Hematopoietic multipotent progenitor cell treated with erythropoietin and hydrocortisone succinate and interleukin-3 and kit ligand, for 4 days (in vitro differentiated cells): ENCODE data around the gene MERTK.
A peak's percentile ranks its signal among the peaks of the same experiment; 100 is the strongest.

Source experiments
- DNase-seq: peaks from one replicate; pipeline ENCODE4 v3.0.0-alpha.2; 2015

MERTK gene

DNA sequence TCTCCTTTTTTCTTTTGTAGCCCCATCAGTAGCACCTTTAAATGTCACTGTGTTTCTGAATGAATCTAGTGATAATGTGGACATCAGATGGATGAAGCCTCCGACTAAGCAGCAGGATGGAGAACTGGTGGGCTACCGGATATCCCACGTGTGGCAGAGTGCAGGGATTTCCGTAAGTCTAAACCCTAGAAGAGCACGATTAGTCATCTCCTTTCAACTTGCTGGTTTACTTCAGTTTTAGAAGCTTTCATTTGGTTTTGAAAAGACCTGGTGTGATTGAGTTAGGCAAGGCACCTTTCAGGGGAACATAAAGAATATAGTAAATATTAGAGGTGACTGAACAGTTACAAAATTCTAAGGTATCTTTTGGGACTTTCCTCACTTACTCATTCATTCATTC is 84.4 kb downstream of the MERTK start:
- DNase-seq = no peak

DNA sequence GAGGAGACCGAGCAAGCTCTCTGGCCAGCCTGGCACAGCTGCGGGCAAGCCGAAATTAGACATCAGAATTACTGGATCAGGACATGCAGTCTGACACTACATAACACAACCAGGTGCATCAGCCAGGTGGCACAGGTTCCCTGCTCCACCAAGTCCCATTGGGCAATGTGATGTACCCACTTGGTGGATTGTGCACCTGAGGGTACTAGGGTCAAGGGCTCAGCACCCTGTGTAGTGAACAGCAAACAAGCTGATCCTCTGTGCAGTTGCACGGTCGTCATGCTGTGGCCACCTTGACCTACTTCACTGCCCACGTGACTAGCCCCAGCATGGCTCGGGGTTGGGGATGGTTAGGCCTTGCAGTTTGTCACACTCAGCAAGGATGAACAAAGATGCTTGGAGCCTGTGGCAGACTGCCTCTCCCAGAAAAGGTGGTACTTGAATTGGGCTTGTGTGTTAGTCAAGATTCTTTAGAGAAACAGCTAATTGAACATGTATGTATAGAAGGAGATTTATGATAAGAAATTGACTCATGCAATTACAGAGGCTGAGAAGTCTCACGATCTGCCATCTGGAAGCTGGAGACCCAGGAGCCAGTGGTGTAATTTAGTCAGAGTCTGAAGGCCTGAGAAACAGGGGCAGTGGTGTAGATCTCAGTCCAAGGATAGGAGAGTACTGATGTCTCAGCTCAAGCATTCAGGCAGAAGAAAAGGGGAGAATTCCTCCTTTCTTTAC is 85.2 kb downstream of the MERTK start:
- DNase-seq = no peak

DNA sequence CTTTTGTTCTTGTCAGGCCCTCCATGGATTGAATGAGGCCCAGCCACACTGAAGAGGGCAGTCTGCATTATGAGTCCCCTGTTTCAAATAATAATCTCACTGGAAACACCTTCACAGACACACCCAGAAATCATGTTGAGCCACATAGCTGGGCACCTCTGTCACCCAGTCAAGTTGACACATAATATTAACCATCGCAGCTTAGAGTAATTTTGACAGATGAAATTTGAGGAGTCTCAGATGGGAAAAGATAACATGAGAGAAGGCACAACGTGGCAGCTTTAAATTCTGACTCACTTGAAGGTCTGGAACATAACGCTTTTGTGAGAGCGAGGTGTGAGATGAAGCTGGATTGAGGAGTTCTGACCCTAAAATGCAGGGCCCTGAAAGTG is 85.8 kb downstream of the MERTK start:
- DNase-seq = no peak

DNA sequence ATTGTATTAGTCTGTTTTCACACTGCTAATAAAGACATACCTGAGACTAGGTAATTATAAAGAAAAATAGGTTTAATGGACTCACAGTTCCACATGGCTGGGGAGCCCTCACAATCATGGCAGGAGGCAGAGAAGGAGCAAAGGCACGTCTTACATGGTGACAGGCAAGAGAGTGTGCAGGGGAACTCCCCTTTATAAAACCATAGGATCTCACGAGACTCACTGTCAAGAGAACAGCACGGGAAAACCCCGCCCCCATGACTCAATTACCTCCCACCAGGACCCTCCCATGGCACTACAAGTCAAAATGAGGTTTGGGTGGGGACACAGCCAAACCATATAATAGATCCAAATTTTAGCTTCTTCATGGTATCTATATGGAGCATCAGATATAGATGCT is 87.1 kb downstream of the MERTK start:
- DNase-seq = no peak

DNA sequence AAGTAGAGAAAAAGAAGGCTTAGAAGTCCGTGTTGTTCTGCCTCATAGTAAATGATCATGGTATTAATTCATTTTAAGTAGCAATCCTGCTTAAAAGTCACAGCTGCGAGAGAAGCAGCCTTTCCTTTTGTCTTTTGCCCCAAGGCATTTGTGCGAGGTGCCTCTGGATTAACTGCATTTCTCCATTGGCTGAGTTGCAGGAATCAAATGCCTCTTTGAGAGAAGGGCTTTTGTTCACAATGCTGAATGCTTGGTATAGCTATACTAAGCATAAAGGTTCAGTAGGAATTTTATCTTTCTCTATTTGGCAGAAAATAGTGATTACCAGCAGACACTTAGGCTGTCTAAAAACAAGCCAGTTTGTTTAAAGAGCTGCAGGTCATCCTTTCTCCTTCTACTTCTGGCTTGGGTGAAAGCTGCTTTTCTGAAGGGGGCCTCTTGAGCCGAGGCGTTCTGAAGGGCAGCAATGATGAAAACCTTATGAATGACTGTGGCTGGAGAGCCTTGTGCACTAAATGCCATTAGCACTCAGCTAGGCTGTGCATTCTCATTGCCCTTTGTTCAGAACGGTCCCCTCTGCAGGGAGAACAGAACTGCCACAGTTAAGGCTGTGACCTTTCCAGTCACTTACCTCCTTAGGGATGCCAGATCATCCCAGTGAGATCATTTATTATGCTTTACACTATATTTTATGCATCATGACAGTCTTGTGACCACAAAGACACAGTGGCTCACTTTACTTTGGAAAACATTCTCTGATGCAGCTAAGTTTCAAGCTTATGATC is 87.9 kb downstream of the MERTK start:
- DNase-seq = no peak

DNA sequence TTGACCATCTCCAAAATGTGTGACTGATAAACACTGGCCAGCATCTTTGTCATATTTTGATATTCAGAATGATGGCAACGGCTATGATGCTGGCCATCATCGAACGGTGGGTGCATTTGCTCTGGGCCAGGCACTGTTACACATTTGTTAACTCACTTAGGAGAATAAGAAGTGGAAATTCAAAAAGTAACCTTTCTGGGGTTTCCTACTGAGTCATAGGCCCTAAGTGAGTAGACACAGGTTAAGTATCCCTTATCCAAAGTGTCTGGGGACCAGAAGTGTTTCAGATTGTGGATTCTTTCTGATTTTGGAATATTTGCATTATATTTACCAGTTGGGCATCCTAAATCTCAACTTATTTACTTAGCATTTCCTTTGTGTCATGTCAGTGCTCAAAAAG is 92.0 kb downstream of the MERTK start:
- no peak for DNase-seq

DNA sequence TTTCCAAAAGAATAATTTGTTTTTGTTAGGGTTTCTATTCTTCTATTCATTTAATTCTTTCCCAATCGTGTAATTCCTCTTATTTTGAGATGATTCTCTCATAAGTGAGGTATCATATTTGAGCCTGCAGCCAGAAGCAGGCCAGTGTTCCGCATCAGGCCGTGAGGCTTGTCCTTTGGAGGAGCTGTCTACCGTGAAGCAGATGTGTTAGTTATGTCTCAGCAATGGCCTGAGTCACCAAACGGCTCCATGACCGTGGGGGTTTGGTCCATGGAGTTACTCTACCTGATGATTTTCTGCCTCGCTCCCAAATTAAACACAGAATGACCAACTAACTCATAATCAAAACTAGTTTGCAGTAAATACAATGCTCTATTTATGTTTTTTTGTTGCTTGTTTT is 92.4 kb downstream of the MERTK start:
- DNase-seq = no peak

DNA sequence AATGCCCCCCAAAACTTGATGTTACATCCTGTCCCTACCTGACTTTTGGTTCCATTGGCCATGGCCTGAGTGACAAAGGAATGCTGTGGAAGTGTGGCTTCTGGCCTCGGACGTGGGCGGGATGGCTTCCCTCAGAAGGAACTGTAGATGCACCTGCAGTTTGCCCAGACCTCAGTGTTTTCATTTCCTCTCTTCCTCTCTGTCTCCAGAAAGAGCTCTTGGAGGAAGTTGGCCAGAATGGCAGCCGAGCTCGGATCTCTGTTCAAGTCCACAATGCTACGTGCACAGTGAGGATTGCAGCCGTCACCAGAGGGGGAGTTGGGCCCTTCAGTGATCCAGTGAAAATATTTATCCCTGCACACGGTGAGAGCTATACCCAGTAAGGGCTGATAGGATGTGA is 95.6 kb downstream of the MERTK start:
- DNase-seq = no peak

DNA sequence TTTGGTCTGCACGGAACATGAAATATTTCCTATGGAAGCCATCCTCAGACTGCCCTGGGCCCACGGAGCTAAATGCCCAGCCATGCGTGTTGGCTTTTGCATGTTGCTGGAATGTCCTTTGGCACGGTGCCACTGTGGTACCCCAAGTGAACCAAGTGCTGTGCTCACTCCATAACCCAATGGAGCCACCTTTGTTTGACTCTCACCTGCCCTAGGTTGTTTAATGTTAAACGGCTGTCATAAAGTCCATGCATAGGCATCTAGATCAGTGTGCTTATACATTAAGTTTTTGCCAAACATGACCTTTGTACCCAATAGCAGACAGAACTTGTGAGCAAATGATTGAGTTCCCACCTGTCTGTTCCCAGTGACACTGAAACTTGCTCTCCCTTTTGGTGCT is 96.7 kb downstream of the MERTK start:
- no peak for DNase-seq

DNA sequence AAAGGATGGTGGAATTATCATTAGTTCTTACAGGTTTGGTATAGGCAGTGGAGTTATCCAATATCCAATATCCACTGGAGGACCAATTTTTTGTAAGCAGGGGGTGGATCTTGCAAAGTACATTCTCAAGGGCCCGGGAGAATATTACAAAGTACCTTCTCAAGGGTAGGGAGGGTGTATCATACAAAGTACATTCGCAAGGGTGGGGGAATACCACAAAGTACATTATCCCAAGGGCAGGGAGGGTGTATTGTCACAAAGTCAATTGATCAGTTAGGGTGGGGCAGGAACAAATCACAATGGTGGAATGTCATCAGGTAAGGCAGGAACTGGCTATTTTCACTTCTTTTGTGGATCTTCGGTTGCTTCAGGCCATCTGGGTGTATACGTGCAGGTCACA is 101.4 kb downstream of the MERTK start:
- no peak for DNase-seq

DNA sequence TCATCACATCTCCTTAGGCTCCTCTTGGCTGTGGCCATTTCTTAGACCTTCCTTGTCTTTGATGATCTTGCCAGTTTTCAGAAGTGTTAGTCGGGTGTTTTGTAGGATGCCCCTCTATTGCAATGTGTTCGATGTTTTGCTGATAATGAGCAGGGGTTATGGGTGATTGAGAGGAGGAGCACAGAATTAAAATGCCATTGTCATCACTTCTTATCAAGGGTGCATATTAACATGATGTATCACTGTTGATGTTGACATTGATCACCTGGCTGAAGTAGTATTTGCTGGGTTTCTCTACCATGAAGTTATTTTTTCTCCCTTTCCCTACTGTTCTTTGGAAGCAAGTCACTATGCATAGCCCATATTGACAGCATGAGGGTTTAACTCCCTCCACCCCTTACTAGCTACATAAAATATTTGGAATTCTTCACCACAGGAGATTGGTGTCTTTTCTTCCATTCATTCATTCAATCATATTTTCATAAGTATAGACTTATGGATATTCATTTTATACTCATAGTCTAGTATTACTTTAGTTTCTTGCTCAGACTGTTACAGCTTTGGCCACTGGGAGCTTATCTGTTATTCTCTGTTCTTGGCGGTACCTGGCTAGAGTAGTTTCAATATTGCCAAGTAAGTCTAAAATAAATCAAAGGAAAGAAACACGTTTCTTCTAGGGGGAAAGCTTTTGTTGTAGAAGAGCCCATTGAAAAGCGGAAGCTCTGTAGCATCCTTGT is 102.2 kb downstream of the MERTK start:
- DNase-seq = no peak

DNA sequence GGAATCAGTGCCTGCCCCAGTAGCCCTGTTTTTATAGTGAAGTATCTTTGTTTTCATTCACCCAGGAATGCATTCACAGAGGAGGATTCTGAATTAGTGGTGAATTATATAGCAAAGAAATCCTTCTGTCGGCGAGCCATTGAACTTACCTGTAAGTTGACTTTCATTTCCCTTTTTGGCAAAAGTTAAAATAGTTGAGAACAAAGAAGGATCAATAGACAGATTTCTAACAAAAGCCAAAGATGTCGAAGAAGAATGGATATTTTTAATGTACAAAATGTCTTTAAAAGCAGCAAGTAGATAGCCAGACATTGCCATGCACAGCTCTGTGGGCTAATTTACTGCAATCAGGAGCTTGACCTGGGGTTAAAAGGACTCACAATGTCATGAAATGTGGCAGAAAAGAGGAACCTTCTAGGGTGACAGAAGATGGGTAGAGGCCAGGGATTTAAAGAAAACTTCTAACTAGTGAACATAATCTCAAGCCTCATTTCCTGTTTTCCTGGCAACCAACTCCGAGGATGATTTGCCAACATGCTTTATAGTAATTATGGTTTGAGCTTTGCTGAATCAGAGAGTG is 102.8 kb downstream of the MERTK start:
- peak; percentile 87 for DNase-seq

DNA sequence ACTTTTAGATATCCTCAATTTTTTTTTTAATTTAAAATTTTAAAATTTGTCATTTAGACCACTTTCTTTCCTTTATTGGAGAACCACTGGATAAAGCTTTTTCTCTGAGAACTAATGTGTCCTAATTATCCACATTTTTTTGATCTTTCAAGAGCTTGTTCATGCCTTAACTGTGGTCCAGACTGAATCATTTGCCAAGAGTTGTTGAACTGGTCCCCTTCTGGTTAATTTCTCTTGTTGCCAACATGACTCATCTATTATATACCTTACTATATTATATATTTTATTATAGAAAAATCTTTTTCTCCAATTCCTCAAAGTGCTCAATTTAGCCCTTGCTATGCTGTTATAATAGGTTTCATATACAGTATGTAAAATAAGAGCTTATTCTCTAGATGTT is 103.5 kb downstream of the MERTK start:
- DNase-seq = no peak

DNA sequence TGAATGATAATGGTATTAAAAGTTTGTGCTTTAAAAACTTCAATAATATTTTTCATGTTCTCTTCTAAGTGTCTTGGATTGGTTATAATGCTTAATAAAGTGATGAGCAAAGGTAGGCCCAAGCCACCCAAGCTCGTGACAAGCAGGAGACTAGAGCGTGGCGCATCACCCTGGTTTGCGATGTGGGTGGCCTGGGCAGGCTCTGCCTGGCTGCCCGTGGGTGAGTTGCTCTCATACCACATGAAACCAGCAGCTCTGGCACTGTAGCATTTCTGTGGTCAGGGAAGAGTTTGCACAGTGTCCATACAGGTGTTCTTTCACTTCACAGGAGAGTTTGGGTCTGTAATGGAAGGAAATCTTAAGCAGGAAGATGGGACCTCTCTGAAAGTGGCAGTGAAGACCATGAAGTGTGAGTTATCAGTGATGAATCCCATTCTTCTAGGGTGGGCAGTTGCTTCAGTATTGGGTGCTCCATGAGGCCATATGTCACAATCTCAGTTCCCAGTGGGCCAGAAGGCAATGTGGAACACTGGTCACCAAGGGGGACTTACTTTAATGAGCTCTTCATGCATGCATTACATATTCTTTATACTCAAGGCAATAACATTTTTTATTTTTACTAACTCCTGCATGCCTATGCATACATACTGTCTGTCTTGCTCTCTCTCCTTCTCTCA is 105.3 kb downstream of the MERTK start:
- DNase-seq = no peak

DNA sequence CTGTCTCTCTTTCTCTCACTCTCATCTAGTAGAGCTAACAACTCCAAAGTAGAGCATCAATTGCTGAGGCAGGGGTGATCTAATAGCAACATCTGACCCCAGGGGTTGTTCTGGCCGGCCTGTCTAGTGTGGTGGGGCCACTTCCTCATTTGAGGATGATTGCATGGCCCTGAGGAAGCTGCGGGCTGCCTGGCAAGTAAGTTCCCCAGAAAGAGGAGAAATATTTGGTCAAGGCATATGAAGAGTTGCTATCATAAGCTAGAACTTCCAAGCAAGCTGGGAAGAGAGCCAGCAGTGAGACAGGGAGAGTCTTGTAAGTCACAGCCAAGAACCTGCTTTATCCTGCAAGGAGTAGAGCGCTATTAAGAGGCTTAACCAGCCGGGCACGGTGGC is 105.8 kb downstream of the MERTK start:
- peak; percentile 92 for DNase-seq

DNA sequence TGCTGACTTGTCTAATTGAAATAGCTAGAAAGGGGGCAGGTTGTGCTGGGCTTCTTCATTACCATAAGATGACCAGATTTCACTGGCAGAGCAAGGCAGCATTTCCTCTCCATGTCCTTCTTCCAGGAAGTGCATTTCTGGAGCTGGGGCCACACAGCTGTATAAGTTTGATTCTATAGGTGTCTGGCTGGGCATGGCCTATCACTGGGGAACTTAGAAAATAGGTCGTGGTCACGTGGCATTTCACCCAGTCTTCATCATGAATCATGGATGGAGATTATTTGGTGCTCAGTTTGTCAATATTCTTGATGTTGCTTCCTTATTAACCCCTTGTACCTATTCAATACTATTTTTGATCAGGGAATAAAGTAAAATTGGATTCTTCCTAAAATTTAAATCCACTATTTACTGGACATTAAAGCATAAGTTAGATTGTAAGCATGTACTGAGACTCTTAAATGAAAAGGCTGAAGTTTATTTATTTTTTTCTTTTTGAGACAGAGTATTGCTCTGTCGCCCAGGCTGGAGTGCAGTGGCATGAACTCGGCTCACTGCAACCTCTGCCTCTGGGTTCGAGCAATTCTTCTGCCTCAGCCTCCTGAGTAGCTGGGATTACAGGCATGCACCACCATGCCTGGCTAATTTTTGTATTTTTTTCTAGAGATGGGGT is 107.1 kb downstream of the MERTK start:
- no peak for DNase-seq

DNA sequence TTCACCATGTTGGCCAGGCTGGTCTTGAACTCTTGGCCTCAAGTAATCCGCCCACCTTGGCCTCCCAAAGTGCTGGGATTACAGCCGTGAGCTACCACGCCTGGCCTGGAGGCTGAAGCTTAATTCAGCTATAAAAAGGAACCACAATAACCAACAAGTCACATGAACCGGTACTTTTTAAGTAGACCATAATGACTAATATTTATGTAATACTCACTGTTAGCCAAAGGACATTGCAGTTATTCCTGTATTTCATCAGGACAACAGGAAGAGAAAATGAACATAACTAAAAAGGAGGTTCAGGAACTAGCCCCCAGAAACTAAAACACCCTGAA is 107.6 kb downstream of the MERTK start:
- DNase-seq = peak; percentile 24

DNA sequence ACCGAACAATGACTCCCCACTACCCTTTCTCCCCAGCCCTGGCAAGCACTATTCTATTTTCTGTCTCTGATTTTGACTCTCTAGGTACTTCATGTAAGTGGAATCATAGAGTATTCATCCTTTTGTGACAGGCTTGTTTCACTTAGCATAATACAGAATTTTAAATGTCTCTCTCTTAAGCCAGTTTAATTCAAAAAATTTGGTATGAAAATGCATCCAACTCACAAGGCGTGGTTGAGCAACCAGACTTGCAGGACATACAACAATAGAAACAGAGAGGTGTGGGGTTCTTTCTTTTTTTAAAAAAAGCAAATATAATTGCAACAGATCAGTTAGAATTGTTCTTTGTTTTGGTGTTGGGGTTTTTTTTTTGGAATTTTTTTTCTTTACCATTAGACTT is 109.1 kb downstream of the MERTK start:
- no peak for DNase-seq

DNA sequence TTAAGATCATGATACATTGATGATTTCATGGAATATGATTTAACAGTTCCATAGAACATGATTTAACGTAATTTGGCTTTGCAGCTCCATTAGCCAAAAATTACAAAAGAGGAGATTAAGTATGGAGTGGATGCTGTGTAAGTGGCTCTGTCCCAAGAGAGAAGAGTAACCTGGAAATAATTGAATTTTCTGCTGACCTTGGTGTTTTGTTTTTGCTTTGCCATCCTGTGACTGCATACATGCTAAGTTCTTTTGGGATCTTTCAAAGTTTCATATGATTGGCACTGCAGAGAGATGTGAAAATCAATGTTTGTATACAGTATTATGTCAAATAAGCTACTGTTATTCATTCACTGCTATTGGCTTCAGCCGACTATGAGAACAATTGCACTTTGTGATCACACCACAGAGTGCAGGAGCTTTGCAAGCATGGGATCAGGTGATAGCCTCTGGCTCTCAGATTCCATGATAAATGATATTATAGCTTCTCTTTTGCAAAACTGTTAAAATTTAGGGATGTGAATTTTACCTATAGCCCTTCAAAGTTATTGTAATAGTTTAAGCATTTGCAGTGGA is 110.6 kb downstream of the MERTK start:
- DNase-seq = no peak

DNA sequence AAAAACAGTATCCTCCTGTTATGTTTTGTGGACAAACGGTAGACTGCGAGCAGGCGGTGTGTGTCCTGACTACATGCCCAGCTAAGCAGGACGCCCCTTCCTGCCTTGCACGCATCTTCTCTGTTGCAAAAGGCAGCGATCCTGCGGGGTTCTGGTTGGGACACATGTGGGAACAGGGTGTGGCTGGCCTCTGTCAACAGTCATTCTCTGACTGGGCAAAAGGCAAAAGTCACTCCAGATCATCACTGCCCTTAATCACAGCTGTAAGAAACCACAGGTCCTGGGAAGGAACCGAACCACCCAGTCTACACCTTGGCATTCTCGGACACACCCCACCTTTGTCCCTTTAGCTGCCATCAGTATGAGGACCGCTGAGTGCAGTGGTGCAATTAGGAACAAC is 112.3 kb downstream of the MERTK start:
- DNase-seq = no peak

DNA sequence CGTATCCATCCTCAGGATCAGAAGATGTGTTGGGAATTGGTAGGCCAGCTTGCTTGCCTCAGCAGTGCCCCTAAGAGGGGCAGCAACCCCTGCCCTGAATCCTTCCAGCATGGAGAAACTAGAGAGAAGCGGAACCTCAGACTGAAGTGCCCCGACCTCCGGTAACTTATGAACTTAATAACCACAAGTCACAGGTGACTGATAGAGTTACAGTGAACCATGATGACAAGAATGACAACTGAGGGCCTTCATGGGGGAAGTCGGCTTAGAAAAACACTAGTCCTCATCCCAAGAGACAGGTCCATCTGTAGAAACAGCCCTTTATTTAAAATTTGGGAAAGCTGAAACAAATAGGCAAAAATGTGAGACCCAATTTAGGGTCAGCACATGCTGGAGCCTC is 114.1 kb downstream of the MERTK start:
- DNase-seq = no peak

DNA sequence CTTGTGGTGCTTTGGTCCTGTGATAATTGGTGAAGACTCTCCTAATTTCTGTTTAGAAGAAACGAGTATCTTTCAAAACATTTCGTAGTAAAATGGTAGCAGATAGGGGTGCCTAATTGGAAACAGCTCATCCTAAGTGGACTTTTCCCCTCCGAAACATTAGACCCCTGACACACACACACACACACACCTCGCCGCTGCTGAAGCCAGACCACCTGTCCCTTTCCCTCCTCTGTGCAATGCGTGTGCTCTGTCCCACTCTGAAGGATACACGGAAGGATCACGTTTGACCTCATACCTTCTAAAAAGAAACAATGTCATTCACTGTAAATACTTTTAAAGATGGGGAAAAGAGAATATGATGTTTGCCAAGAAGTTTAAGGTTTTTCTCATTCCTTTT is 120.4 kb downstream of the MERTK start:
- DNase-seq = no peak
